GM19240 (cell line): ENCODE measurements around the gene ERN1.
"Not testable (repeated sequence)": the region's sequence is repeated elsewhere in the genome, so short reads cannot be mapped to it uniquely, and the experiment has no call there.

ENCODE experiments used
- DNase-seq: peaks from one replicate; pipeline ENCODE4 v3.0.0; 2011; ENCODE audit warnings: low spot score; ENCODE audit not compliant: insufficient read length

ERN1 gene

DNA sequence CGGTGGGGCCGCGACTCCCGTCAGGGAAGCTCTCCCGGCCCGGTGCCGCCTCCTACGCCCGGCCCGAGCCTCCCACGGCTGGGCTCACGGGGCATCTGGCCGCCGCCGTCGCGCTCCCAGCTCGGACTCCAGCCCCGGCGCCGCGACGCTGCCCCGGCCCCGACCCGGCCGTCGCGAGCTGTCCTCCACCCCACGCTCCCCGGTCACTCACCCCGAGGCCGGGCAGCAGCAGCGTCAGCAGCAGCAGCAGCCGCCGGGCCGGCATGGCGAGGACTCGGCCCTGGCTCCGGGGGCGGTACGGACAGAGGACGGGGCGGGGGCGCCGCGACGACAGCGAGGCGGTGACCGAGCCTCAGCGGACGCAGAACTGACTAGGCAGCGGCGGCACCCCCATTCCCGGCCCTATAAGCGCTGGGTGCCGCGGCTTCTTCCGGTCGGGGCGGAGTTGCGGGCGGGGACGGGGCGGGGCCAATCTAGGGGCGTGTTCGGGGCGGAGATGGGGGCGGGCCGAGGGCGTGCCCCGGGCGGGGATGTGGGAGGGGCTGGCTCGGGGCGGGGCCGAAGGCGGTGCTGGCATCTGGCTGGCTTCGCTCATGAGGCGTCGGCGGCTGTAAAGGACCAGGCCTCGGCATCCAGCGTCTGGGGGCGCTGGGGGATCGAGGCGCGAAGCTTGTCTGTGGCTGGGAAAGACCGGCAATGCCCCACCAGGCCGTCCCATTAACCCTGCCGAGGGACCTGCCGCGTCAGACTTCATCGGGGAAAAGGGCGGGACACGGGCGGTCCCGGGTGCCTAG, at the start of gene ERN1:
Gene ERN1, minus strand, starts transcription at position 380 of the 794 bp plus-strand sequence. Its CDS starts 115 bp downstream, at position 265.
- DNase-seq, result peak; percentile 52

DNA sequence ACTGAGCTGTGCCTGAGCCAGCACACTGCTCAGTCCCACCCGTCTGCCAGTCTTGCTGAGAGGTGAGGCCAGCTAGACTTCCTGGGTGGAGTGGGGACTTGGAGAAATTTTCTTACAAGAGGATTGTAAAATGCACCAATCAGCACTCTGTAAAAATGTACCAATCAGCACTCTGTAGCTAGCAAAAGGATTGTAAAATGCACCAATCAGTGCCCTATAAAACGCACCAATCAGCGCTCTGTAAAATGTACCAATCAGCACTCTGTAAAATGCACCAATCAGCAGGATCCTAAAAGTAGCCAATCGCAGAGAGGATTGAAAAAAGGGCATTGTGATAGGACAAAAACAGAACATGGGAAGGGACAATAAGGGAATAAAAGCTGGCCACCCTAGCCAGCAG, 49.1 kb upstream of the ERN1 start:
- not testable (repeated sequence) for DNase-seq

DNA sequence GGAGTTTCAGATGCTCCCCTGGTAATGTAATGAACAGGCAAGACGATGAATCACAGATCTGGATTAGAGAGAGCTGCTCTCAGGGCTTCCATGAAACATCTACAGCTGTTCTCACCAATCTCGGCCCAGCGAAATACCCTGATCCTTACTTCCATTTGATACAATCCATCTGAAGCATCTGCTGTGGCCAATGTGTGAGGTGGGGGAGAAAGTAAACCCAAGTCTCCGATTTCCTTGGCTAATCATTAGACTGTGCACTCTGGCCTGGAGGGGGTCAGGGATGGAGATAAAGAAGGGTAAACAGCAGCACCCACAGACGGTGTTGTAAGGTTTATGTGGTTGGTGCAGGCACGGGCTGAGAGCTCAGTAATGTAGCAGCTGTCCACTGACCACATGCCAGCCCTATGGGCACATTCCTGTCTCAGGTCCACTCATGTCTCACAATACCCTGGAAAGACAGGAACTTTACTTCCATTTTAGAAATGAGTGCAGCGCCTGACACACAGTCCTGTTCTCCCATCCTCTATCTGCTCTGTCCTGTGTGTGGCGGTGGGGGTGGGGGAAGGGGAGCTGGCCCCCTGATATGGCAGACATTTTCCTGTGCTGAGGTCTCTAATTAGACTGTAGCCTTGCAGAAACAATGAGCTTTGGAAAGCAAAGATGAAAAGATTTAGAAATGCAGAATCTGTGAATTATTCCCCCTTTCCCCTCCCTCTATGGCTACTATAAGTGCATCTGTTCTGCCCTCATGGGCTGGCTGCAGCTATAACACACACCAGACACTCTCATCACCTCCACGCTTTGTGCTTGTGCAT, 48.3 kb upstream of the ERN1 start:
- no peak for DNase-seq

DNA sequence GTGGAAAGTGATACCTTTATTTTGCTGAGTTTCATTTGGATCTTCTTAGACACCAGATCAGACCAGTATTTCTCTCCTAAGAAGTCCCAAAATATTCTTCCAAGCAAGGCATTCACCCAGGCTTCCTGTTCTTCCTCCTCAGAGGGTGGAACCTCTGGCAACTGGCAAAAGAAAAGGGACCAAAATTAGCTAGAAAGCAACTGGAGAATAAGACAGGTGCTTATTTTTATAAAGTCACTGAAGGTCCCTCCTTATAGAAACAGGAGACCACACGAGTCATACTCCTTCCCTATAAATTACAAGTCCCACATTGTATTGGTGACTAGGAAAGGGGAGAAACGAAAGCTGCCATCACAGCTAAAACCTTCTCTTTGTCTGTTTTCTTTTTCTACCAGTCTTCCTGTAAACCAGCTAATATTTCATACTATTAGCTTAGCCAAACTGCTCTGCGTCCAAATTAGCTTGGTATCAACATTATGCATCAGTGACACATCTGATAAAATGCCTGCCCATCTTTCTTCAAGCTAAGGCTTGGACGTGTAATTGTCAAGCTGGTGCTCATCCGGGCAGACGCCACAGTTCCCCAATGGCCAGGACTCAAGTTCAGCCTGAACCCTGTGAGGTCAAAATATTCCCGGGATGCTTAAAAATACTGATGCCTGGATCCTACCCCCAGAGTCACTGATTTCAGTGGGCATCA, 47.5 kb upstream of the ERN1 start:
- DNase-seq, result no peak

DNA sequence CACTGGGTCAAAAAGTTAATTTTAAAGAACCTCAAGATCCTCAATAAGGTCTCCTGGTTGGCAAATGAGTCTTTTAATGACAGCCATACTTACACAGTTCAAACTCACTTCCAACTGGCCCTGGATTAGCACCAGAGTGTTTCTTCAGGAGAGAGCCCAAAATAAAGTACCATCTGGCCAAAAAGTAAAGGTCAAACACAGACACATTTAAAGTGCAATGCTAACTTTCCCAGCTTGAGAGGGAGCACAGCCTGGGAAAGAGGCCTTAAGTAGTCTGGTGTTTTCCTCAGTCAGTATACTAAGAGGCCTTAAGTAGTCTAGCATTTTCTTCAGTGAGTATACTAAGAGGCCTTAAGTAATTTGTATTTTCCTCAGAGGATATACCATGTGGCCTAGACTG, 46.6 kb upstream of the ERN1 start:
- DNase-seq, result no peak

DNA sequence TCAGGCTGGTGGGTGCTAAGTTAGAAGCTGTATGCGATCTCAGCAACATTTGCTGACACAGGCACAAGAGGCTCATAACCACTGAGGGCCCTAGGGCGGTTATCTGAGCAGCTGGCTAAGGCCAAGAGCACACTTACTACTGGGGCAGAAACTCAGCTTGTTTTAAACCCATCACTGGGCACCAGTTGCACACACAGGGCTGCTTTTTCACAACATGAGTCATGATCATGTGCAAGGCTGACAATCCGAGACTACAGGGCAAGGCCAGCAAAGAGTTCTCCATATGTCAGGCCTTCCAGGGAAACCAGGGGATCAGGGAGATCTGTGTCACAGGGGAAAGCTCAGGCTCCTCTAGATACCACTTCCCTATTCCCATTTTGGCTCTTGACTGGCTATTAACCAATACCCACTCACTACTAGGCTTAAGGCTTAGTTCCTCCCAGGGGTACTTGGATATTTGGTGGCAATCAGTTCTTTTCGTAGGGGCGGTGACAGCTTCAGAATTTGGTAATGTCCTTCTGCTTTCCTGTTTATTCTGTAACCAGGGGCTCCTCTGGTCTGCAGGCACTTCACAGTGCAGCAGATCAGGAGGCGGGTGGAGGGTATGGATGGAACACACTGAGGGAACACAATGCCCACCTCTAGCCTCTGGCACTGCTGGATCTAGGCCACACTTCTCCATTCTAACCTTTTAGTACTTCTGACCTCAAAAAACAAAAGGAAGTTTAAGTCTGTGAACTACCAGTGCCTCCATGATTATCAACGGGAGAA, 44.9 kb upstream of the ERN1 start:
- no peak for DNase-seq

DNA sequence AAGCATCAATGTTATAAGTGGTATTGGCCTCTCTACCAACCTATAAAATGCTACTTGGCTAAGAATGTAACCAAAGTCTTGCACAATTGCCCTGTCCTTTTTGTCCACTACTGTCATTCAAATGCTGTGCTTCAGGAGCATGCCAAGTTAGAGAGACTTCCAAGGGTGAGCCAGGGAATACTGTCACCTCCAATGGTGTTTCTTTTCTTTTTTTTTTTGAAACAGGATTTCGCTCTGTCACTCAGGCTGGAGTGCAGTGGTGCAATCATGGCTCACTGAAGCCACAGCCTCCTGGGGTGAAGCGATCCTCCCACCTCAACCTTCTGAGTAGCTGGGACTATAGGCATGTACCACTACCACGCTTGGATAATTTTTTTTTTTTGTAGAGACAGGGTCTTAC, 43.7 kb upstream of the ERN1 start:
- DNase-seq, result no peak

DNA sequence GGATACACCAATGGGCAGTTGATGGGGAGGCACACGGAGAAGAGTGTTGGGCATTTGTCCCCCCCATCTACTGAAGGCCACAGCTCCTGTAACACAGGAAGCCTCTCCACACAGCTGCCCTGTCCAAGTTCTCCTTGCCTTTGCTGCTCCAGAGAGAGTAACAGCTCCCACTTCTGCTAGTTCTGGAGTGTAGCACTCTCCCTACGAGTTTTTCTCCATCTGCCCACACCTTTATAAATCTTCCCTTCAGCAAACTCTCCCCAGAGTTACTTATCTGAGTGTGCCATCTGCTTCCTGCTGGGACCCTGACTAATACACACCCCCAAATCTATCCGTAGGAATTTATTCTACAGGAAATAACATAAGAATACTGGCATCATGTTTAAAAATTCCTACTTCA, 42.6 kb upstream of the ERN1 start:
- no peak for DNase-seq

DNA sequence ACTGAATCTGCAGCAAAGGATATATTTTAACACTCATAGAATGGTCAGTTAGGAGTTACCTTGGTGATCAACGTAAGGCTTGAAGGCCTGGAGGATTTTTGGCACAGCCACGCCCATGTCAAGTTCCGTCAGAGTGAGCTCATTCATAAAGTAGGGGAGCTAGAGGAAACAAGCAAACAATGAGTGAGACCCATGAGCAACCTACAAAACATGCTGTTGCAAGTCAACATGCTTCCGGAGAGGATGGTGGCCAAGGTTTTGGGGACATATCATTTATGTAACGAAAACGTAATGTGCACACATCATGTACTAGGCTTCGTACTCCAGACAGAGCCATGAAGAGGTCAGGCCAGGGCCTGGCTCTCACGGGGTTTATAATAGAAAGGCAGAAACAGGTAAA, 41.1 kb upstream of the ERN1 start:
- DNase-seq, result no peak

DNA sequence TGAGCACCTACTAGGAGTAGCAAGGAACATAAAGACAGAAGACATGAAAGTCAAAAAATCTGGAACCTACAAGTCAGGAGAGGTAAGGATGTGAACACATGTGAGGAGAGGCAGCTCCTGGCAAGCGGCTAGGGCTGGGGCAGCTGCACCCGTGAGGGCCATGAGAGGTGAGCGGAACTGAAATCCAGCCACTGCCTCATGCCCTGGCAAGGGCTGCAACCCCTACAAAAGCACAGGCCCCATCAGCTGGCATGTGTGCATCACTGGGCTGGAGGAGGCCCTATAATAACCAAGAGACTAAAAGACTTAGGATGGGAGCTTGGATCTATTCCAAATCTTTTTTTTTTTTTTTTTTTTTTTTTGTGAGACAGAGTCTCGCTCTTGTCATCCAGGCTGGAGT, 40.3 kb upstream of the ERN1 start:
- no peak for DNase-seq

DNA sequence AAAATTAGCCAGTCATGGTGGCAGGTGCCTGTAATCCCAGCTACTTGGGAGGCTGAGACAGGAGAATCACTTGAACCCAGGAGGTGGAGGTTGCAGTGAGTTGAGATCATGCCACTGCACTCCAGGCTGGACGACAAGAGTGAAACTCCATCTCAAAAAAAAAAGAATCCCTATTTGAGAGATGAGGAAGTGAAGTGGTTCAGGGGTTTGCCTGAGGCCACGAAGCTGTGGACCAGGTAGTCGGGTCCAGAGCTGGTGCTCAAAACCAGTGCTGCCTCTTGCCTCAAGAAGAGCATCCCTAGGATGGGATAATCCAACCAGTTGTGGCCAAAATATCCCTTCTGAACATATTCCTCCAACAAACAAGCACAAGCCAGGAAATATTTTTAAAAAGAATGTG, 37.7 kb upstream of the ERN1 start:
- DNase-seq, result not testable (repeated sequence)

DNA sequence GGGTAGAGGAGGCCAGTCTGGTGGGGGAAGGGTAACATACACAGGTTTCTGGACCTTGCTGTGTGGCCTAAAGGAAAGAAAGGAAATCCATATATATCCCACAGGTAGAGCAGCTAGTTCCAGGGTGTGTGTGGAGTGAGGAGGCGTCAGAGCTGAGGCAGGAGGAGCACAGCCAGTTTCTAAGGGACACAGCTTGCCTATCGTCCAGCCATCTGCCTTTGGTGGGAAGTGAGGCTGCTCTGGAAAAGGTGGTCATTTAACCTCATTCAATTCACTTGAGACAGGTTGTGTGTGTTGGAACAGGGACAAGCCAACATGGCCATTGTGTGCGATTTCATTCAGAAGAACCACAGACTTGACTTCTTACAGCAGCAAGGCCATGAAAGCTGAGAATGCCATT, 36.9 kb upstream of the ERN1 start:
- no peak for DNase-seq

DNA sequence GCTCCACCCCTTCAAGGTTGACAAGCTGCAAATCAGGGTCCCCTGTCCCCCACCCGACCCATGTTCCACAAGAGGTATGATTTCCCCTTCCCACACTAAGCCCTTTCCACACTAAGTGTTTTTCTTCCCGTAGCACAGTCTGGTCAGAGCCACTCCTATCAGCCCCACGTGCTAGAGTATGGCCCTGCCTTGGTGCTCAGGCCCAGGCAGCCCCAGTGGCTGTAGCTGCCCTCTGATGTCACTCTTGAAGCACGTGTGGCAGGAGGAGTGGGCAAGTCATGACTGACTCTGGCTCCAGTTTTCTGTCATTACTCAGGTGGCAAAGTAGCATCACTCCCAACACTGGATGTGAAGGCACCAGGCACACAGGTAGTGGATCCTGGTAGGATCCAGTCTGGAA, 35.4 kb upstream of the ERN1 start:
- DNase-seq, result no peak

DNA sequence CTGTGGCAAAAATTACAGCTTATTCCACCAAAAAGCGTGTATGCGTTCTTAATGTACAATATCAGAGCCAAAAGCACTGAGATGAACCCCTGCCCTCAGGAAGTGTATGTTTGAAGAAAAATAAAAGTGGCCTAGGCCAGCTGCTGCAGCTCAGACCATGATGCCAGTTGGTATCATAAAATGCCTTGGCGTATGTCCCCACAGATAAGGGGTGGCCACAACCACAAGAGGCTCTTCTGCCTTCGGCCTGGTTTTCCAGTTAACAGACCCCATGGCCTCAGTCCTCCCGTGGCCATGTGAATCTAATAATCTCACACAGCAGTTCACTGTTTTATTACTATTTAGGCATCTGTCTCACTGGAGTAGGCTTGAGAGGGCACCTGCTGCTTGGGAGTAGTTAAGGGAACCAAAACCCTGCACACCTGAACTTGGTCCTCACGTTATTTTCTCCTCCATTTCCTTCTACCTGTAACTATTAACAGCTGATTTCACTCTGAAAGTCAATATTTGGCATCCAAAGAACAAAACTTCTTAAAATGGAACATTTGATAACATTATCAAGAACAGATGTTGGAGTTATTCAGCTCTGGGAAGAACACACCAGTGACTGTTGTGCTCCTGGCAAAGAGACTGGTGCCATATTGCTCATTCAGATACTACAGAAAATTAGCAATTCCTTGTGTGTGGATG, 34.8 kb upstream of the ERN1 start:
- no peak for DNase-seq

DNA sequence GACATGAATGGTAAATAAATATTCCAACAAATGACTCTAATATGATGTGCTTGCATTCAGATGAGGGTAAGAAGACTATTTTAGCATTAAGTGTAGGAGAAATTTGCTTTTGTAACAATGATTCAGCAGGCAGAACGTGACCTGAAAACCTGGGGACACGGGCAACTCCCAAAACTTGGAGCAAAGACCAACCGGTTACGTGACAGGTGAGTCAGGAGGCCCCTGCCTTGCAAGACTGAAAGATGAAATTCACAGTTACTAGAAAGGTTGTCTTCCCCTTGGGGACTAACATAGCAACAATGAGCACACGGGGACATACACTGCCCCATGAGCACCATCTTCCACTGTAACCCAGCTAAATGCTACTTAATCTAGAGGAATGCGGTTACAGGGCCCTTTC, 33.5 kb upstream of the ERN1 start:
- no peak for DNase-seq

DNA sequence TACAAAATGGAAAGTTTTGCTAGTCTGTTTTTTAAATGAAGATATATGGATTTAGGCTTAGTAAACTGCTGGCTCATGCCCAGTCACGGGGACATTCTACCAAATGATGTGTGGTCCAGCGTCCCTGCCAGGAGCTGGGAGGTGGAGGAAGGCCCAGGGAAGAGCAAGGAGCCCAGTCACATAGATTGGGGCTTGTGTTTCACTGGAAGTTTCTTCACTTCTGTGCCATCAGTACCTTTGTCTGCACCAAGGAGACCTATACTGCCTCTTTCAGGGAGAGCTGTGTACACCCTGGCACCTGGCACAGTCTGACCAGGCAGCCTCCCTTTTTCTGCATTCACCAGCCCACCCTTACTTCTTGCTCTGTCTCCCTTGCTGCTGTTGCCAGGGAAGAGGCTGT, 32.6 kb upstream of the ERN1 start:
- no peak for DNase-seq

DNA sequence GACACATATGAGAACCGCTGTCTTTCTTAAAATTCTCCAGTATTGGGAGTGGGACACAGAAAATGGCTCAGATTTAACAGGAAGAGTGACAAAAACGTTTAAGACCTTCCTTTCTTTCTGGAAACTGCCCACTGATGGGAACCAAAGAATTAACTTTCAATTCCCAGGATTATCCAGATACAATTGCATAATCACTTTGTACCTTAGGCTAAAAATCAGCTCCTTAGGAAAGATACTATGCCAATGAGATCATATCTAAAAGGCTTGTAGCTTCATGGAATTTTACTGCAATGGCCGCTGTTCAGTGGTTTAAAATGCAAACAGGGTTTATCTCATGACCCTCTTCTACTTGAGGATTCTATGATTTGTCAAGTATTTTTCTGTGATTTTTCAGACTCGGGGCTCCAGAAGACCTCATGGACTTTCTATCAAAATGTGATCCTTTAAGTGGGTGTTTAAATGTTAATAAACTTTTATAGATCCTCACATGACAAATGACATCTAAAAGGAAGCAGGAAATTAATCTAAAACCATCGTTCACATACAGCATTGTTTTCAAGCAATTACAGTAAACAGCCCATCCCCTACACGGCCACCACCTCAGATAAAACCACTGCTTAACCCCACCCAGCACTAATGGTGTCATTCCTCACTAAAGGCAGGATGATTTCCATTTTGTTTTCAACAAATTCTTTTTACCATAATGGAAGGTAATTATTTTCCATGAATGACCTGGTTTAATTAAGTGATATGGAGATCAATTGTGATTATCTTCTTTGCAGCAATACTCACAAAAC, 31.6 kb upstream of the ERN1 start:
- DNase-seq, result no peak

DNA sequence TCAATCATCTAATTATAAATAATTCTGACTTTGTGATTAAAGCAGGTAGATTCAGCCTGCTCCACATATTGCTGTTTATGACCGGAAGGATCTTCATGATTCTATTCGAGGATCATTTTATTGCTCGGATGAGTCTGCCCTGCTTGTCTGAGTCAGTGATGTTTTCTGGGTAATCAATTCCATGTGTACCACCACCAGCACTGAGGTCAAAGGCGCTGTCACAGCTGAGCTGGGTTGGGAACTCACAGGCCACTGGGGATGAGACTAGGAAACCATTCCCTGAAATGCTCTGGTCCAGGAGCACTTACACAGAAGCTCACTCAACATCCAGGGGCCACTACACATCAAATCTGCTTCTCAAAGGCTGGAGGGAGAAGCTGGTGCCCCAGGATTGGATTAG, 30.4 kb upstream of the ERN1 start:
- DNase-seq, result no peak

DNA sequence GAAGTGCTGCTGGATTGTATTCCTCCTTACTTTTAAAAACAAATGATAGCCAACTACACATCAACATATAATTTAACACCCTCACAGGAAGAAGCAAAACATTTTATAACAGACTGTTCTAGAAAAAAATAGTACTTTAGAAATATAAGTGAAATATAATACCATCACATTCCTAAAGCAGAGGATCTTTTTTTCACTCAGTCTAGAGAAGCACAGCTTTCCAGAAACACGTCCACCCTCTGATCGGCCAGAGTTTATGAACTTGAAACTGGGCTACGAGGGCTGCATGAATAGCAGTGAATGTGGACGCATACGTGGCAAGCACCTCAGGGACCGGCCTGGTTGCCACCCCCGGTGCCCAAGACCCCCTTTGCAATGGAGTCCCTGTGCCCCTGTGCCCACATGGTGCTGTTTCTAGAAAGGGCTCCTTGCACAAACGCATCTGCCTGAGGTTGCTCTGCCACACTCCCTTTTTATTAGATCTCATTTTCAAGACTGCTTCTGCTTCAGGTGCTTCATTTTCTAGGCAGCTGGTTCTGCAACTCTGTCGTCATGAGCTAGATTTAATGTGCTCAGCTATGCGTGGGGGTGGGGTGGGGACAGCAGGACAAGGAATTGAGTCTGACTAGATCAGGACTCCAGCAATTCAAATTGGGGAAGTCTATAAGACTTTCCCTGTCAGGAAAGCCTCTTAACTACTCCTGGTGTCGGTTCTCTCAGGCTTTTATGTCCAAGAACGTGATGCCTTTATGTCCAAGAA, 29.1 kb upstream of the ERN1 start:
- DNase-seq, result no peak
